Central memory CD8-positive, alpha-beta T cell (primary cell): ENCODE results near the gene SEC22C.

ENCODE experiments used
- ATAC-seq: fragments of 150-1000 bp; cut with Tn5 transposase; replicated peaks from 2 replicates; pipeline ENCODE4 v1.10.0; 2022; ENCODE audit warnings: mild to moderate bottlenecking, moderate FRiP score, moderate number of reproducible peaks; ENCODE audit not compliant: poor library complexity, severe bottlenecking; ENCODE audit errors: extremely low read depth
- DNase-seq, 2 donors: peaks; one replicate each; pipeline ENCODE4 v3.0.0; 2021; ENCODE audit warnings: low spot score in 2 of 2
- H3K27ac Mint-ChIP-seq: one replicate; pipeline ENCODE4 v1.8.0; 2022; ENCODE audit warnings: low read depth, mild to moderate bottlenecking, moderate library complexity, mixed read lengths
- H3K27me3 Mint-ChIP-seq: one replicate; pipeline ENCODE4 v1.8.0; 2022; ENCODE audit warnings: mixed read lengths
- H3K36me3 Mint-ChIP-seq: one replicate; pipeline ENCODE4 v1.8.0; 2022; ENCODE audit warnings: mild to moderate bottlenecking, moderate library complexity, mixed read lengths; ENCODE audit not compliant: insufficient read depth
- H3K4me1 Mint-ChIP-seq: one replicate; pipeline ENCODE4 v1.8.0; 2022; ENCODE audit warnings: mixed read lengths
- H3K4me3 Mint-ChIP-seq: one replicate; pipeline ENCODE4 v1.8.0; 2022; ENCODE audit warnings: mild to moderate bottlenecking, moderate library complexity, mixed read lengths
- H3K9me3 Mint-ChIP-seq: one replicate; pipeline ENCODE4 v1.8.0; 2022; ENCODE audit warnings: mixed read lengths

SEC22C gene, protein sequence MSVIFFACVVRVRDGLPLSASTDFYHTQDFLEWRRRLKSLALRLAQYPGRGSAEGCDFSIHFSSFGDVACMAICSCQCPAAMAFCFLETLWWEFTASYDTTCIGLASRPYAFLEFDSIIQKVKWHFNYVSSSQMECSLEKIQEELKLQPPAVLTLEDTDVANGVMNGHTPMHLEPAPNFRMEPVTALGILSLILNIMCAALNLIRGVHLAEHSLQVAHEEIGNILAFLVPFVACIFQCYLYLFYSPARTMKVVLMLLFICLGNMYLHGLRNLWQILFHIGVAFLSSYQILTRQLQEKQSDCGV

DNA sequence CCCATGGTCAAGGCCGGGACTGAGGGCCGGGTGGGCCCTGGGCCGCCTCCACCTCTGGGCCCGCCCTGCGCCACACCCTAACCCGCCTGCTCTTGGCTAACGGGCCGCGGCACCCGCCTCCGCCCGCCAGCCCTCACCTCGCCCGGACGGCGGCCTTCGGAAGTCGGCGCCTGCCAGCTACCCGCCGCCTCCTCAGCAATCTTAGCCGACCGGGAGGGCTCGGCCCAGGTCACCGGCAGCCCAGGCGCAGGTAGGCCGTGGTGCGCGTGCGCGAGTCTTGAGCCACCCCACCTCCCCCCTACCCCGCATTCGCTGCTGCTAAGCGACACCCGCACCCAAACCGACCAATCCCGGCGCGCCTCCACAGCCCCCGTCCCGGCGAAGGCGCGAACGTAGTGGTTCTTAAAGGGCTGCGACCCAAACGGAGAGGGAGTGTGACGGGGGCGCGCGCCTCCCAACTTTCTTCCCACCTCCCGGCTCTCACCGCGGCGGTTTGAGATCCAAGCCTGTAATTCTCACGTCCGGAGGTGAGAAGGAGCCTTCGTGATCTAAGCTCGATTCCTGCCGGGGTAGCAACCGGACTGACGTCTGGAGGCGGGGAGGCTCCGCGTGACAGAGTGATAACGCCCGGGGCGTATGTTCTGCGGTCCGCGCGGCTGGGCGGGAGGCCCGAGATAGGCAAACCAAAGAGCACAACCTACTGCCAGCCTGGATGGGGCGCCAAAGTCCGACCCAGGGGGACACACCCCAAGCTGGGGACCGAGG, at the start of gene SEC22C:
Gene SEC22C (minus strand): TSS at position 259 of the 765 bp plus-strand sequence. CDS start 12,921 bp downstream, outside the sequence.
- Mint-ChIP-seq H3K27me3 (no peaks in the 10 kb centered on the region), H3K9me3 (peaks cover 4% of the 10 kb centered on the region), H3K4me1 (peaks cover 49% of the 10 kb centered on the region), H3K27ac (peak within 1 kb of the TSS; percentile 98), H3K4me3 (peak within 1 kb of the TSS; percentile 91), H3K36me3 (peaks cover 11% of the 10 kb centered on the region)
- peak; percentile 90 for ATAC-seq
- DNase-seq = peak; percentile 88 to 89

DNA sequence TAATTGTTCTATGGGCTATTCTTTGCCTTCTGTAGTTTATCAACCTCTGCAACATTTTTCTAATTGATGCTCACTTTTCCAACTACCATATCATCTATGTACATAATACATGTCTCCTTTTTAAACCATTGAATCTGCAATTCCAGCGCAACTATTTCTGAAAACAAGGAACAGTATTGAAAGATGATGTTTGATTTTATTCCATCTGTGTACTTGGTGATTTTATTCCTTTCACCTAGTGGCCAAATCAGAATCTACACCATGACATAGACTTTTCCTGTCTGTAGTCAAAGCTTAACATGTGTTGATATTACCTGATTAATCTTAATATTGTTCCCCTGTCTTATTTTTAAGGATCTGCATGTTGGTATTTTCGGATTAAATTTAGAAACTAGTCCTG, 31.7 kb upstream of the SEC22C start:
- Mint-ChIP-seq H3K9me3 (no peaks in the 10 kb centered on the region), H3K36me3 (peaks cover 34% of the 10 kb centered on the region), H3K27ac (no peak overlapping the region), H3K4me3 (no peak overlapping the region), H3K27me3 (no peaks in the 10 kb centered on the region), H3K4me1 (peaks cover 60% of the 10 kb centered on the region)
- DNase-seq = no peak
- ATAC-seq = no peak

DNA sequence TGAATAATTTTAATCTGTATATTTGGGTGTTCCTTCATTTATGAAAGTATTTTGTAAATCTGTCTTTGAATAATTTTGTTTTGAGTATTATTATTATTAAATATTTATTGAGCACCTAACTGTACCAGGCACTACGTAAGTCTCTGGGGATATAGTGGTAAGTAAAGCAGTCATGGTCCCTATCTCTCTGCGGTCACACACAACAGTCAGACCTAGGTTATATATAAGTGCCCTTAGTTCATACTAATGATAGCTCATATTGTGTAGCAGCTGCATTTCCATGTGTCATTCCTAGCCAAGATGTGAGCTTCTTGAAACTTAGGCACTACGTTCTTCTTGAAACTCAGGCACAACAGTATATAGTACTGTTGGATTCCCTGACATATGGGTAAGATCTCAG, 31.2 kb upstream of the SEC22C start:
- Mint-ChIP-seq H3K27me3 (no peaks in the 10 kb centered on the region), H3K36me3 (peaks cover 31% of the 10 kb centered on the region), H3K27ac (no peak overlapping the region), H3K9me3 (no peaks in the 10 kb centered on the region), H3K4me3 (no peak overlapping the region), H3K4me1 (peaks cover 63% of the 10 kb centered on the region)
- ATAC-seq (no peak), DNase-seq (no peak)

DNA sequence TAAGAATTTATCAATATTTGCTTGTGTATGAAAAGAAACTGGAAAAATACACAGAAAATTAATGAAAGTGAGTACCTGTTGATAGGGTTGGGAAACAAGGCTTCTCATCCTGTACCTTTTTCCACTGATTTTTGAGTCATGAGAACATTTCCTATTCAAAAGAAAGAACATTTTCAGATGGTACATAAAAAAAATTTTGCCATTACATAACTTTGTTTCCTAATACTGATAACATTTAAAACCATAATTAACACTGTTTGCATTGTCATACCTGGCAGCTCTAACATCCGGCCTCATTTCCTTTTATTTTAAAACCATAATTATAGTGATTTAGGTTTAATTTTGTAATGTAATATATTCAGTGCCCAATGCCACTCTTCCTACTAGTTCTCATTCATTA, 30.4 kb upstream of the SEC22C start:
- H3K4me3 Mint-ChIP-seq = no peak overlapping the region
- DNase-seq (no peak), ATAC-seq (no peak)
- H3K36me3 Mint-ChIP-seq = peaks cover 31% of the 10 kb centered on the region
- peak overlapping the region; percentile 59 for H3K27ac Mint-ChIP-seq
- H3K4me1 Mint-ChIP-seq = peaks cover 68% of the 10 kb centered on the region
- no peaks in the 10 kb centered on the region for H3K27me3 Mint-ChIP-seq
- H3K9me3 Mint-ChIP-seq = no peaks in the 10 kb centered on the region

DNA sequence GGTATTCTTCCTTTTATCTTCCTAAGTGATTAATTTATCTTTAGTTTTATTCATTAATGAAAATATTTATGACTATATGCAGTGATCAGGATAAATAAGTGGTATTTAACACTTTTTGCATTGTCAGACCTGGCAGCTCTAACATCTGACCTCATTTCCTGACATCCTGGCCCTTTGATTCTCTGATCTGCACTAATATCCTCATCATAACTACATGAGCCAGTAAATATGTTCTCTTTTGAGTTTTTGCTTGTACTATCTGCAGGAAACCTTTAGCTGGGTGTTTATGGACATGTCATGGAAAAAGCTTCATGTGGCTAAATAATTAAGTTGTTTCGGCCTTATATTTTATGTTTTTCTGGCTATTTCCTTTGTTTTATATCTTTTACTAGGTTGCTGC, 29.2 kb upstream of the SEC22C start:
- peak overlapping the region; percentile 77 for H3K27ac Mint-ChIP-seq
- ATAC-seq (peak; percentile 65), DNase-seq (no peak)
- H3K27me3 Mint-ChIP-seq = no peaks in the 10 kb centered on the region
- peaks cover 29% of the 10 kb centered on the region for H3K36me3 Mint-ChIP-seq
- H3K4me1 Mint-ChIP-seq = peaks cover 71% of the 10 kb centered on the region
- H3K4me3 Mint-ChIP-seq = peak overlapping the region; percentile 40
- H3K9me3 Mint-ChIP-seq = no peaks in the 10 kb centered on the region

DNA sequence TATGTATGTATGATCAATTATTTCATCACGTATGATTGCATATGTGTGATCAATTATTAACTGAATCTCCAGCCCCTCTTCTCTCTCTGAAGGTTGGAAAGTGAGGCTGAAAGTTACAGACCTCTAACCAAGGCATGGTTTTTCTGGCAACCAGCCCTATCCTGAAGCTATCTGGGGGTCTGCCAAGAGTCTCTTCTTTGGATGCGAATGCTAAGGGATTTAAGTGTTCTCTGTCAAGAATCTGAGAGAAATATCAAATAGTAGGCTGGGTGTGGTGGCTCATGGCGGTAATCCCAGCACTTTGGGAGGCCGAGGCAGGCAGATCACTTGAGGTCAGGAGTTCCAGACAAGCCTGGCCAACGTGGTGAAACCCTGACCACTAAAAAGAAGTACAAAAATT, 26.8 kb upstream of the SEC22C start:
- H3K4me1 Mint-ChIP-seq = peaks cover 73% of the 10 kb centered on the region
- H3K27ac Mint-ChIP-seq = peak overlapping the region; percentile 59
- H3K27me3 Mint-ChIP-seq = no peaks in the 10 kb centered on the region
- H3K4me3 Mint-ChIP-seq = no peak overlapping the region
- no peak for ATAC-seq
- peaks cover 33% of the 10 kb centered on the region for H3K36me3 Mint-ChIP-seq
- DNase-seq = no peak
- no peaks in the 10 kb centered on the region for H3K9me3 Mint-ChIP-seq

DNA sequence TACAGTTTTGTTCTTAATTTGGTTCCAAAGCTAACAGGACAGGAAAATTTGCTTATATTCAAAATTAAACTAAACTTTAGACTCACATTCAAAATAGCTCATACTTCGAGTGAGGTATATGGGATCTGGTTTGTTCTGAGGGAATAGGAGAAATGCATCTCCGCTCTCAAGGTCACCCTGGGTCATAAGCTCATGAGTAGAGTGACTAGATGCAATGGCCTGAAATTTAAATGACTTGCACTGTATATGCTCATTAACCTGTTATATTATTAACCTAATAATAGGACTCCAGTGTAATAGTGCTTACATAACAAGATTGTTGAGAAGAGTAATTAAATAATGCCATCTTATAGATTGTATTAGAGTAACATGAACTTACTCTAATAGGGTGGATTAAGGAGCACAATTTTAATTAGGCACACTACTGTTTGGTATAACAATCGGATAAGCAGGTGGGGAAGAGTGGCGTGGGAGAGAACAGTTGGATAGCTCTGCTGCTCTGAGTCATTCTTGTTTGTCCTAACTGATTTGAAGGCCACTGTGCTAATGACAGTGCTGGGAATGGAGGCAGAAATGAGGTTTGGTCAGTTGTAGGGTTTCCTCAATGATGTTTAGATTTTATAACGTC, 23.9 kb upstream of the SEC22C start:
- Mint-ChIP-seq H3K9me3 (no peaks in the 10 kb centered on the region), H3K27me3 (no peaks in the 10 kb centered on the region), H3K4me3 (no peak overlapping the region), H3K36me3 (peaks cover 30% of the 10 kb centered on the region), H3K4me1 (peaks cover 65% of the 10 kb centered on the region), H3K27ac (no peak overlapping the region)
- ATAC-seq (no peak), DNase-seq (no peak)

DNA sequence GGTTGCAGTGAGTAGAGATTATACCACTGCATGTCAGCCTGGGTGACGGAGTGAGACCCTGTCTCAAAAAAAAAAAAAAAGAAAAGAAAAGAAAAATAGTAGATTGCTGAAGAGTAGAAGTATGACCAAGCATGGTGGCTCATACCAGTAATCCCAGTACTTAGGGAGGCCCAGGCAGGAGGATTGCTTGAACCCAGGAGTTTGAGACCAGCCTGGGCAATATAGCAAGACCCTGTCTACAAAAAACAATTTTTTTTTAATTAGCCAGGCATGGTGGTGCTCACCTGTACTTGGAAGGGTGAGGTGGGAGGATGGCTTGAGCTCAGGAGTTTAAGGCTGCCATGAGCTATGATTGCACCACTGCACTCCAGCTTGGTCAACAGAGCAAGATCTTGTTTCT, 21.2 kb upstream of the SEC22C start:
- Mint-ChIP-seq H3K9me3 (no peaks in the 10 kb centered on the region), H3K4me1 (peaks cover 48% of the 10 kb centered on the region), H3K27me3 (no peaks in the 10 kb centered on the region), H3K27ac (no peak overlapping the region), H3K4me3 (no peak overlapping the region), H3K36me3 (peaks cover 28% of the 10 kb centered on the region)
- ATAC-seq = no peak
- no peak for DNase-seq

DNA sequence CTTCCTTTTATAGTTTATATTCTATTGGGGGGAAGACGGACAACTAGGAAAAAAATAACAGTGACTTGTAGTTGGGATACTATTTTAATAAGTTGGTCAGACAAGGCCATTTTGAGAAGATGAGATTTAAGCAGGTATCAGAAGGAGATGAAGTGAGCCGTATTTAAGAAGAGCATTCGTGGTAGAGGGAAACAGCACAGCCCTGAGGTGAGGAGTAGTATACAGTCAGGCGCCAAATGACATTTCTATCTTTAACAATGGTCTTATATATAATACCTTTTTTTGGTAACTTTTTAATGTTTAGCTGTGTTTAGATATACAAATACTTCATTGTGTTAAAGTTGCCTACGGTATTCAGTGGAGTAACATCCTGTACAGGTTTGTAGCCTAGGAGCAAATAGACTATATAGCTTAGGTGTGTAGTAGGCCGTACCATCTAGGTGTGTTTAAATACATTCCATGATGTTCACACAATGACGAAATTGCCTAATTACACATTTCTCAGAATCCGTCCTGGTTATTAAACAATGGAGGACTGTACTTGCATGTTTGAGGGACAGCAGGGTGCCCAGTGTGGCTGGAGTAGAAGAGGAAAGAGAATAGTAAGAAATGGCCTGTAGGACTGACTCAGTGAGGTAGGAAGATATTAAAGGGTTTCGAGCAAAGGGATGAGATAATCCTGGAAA, 20.3 kb upstream of the SEC22C start:
- H3K27me3 Mint-ChIP-seq = no peaks in the 10 kb centered on the region
- peak overlapping the region; percentile 95 for H3K27ac Mint-ChIP-seq
- H3K36me3 Mint-ChIP-seq = peaks cover 24% of the 10 kb centered on the region
- peaks cover 42% of the 10 kb centered on the region for H3K4me1 Mint-ChIP-seq
- no peak for ATAC-seq
- peak overlapping the region; percentile 94 for H3K4me3 Mint-ChIP-seq
- H3K9me3 Mint-ChIP-seq = no peaks in the 10 kb centered on the region
- no peak for DNase-seq

DNA sequence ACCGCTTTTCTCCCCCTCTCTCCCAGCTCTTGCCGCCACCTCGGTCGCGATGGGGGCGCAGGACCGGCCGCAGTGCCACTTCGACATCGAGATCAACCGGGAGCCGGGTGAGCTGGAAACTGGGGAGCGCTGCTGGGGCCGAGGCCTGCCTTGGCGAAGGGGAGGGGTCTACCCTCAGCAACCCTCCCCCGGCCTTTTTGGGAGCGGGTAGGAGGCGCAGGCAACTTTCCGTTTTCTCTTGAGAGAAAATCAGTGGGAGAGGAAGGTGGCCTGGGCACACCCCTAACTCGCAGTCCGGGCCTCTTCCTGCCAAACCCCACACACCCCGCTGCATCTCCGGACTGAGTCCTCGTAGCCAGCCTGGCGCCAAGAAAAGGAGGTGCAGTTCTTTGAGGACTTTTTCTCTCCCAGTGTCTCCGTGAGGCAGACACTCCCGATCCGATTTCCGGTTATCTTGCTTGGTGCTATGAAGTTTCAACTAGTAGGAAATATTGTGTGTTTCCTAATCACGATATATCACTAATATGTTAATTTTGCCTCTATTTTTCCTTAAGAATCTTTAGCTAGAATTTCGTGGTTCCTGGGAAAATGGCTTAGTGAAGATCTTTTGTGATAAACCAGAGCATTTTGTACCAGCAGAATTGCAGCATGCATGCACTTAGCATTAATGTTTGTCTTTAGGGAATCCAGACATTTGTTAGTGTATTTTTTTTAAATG, 19.4 kb upstream of the SEC22C start:
- ATAC-seq = peak; percentile 19
- Mint-ChIP-seq H3K27me3 (no peaks in the 10 kb centered on the region), H3K36me3 (peaks cover 22% of the 10 kb centered on the region), H3K27ac (peak overlapping the region; percentile 95), H3K9me3 (no peaks in the 10 kb centered on the region), H3K4me1 (peaks cover 35% of the 10 kb centered on the region), H3K4me3 (peak overlapping the region; percentile 94)
- peak in 1 of 2 donors; percentile 32 for DNase-seq

DNA sequence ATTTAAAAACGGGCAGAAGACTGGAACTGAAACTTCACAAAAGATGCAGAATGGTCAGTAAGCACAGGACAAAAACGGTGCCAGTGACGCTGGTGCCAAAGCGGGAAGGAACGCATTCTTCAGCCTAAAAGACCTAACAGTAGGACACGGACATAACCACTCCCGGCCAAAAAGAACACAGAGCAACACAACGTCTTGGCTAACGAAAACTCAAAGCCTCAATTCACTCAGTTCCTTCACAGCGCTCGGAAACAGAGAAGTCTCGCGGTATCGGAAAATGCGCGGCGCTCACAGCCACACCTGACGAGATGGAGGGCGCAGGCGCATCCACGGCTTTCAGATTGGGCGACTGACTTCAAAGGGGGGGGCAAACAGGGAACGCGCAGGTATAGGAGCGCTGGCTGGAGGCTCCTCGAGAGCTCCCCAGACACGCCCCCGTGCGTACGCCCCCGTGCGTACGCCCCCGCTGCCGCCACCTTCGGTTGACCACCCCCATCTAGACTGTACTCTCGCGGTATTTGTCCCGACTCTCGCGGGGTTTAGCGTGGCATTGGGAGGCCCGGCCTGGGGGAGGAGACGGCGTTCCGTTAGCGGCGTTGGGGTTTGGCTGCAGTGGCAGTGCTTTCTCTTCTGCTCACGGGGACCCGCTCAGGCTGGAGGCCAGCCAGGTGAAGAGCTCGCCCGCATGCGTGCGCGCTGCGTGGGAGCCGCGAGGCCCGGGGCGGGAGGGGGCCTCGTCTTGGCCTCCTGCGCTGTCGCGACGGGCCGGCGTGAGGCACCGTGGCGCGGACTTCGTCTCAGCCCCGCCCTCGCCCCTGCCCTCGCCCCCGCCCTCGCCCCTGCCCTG, 18.6 kb upstream of the SEC22C start, which contains the start of gene NKTR:
Gene NKTR (plus strand): TSS at position 576 of the 847 bp plus-strand sequence. CDS start 321 bp downstream, outside the sequence.
- Mint-ChIP-seq H3K4me3 (peak within 1 kb of the TSS; percentile 94), H3K9me3 (no peaks in the 10 kb centered on the region), H3K27ac (peak within 1 kb of the TSS; percentile 95), H3K27me3 (no peaks in the 10 kb centered on the region), H3K36me3 (peaks cover 24% of the 10 kb centered on the region), H3K4me1 (peaks cover 27% of the 10 kb centered on the region)
- ATAC-seq (peak; percentile 94), DNase-seq (peak; percentile 99 to 100)
